K562 (cell line): ENCODE results near the gene LMAN2. TPM values are rescaled to one million over a fixed set of nuclear protein-coding genes. Genes with fewer than 3 reads are reported as not detected.
A peak's percentile ranks its signal among the peaks of the same experiment; 100 is the strongest.

Experiments used
- AFF1 ChIP-seq, 2 experiments: fragments of 450-650 bp; IDR thresholded peaks; 2 replicates each; pipeline ENCODE4 v1.6.1; 2018; ENCODE audit warnings: mild to moderate bottlenecking in 2 of 2, low read depth in 1 of 2; ENCODE audit not compliant: partially characterized antibody in 2 of 2
- ATF1 ChIP-seq, 2 experiments: fragments of 450-650 bp in 1 of 2; IDR thresholded peaks; 2 replicates each; pipeline ENCODE4 v1.6.1; 2016; ENCODE audit warnings: missing compliant biosample characterization in 1 of 2, missing genetic modification characterization in 1 of 2
- ATF3 ChIP-seq, 2 experiments: fragments of 450-650 bp in 1 of 2; sonication (generic) in 1 of 2; formaldehyde crosslinking in 1 of 2; IDR thresholded peaks in 1 of 2; conservative IDR thresholded peaks in 1 of 2; 2 replicates each; pipeline versions ENCODE4 v1.6.1 to v1.8.1; 2016 to 2023; ENCODE audit warnings: mild to moderate bottlenecking in 2 of 2, moderate library complexity in 2 of 2, inconsistent platforms in 1 of 2, missing genetic modification reagents in 1 of 2
- CEBPB ChIP-seq: fragments of 450-650 bp; IDR thresholded peaks from 2 replicates; pipeline ENCODE4 v1.6.1; 2016; ENCODE audit warnings: missing genetic modification characterization, missing compliant biosample characterization
- E2F3 ChIP-seq: fragments of 250-450 bp; sonication (Bioruptor Pico); IDR thresholded peaks from 2 replicates; pipeline ENCODE4 v1.4.0; 2020; ENCODE audit warnings: mild to moderate bottlenecking
- HDAC6 ChIP-seq: IDR thresholded peaks from 2 replicates; pipeline ENCODE4 v1.6.1; 2012; ENCODE audit warnings: low read depth, mild to moderate bottlenecking, control low read depth, inconsistent platforms, low read length, moderate library complexity
- KLF16 ChIP-seq: IDR thresholded peaks from 2 replicates; pipeline ENCODE4 v1.6.1; 2016; ENCODE audit warnings: antibody characterized with exemption
- L3MBTL2 ChIP-seq: fragments of 450-650 bp; IDR thresholded peaks from 2 replicates; pipeline ENCODE4 v1.6.1; 2016; ENCODE audit warnings: mild to moderate bottlenecking, moderate library complexity
- MAZ ChIP-seq, 2 experiments: fragments of 450-650 bp in 1 of 2; sonication (generic) in 1 of 2; formaldehyde crosslinking; IDR thresholded peaks in 1 of 2; conservative IDR thresholded peaks in 1 of 2; 2 replicates each; pipeline versions ENCODE4 v1.4.0 to v1.5.0; 2020; ENCODE audit warnings: mild to moderate bottlenecking in 1 of 2, missing genetic modification reagents in 1 of 2
- STAG1 ChIP-seq: sonication (generic); formaldehyde crosslinking; IDR thresholded peaks from 2 replicates; pipeline ENCODE4 v1.5.0; 2020; ENCODE audit warnings: missing genetic modification reagents, borderline replicate concordance
- STAT6 ChIP-seq: sonication (generic); formaldehyde crosslinking; IDR thresholded peaks from 2 replicates; pipeline ENCODE4 v1.8.1; 2023; ENCODE audit warnings: mild to moderate bottlenecking, missing genetic modification reagents
- polyA plus RNA-seq, 8 experiments: library from polyadenylated mRNA; depleted of rRNA in 4 of 8; stranded (reverse) in 5 of 8; unstranded in 3 of 8; fragments of >200 nt; fragmentation: Nextera tagmentation in 2 of 8; fragmentation: Illumina TruSeq in 1 of 8; extraction: Ambion mirVana in 2 of 8; extraction: Trizol in 1 of 8; gene quantifications; 2 replicates each; pipeline versions ENCODE4 v1.2.1 to v1.2.3, GENCODE V29; 2011 to 2014; ENCODE audit warnings: inconsistent platforms in 1 of 8, missing spikeins in 1 of 8
- total RNA-seq, 7 experiments: library from RNA; depleted of rRNA in 6 of 7; stranded (reverse); fragments of >200 nt in 6 of 7; fragmentation: Illumina TruSeq in 2 of 7; extraction: Trizol in 2 of 7; gene quantifications; 2 replicates each; pipeline versions ENCODE4 v1.2.1 to v1.2.3, GENCODE V29; 2011 to 2021; ENCODE audit warnings: low replicate concordance in 1 of 7

LMAN2 gene
- total and polyA plus RNA-seq, 9 of the 15 experiments (the other 6 are each of a cell fraction or from before 2014, with no cell fraction given), result 2.7 to 254 (median 136) TPM

- TF ChIP-seq CEBPB (tag) (peak; percentile 67; the same call in 1 of the 2 replicates), AFF1 (IDR thresholded peaks at IDR 0.05; ENCODE audit: low read depth in 1 of 2, partially characterized antibody in 2 of 2) (peak in 1 of 2 experiments; percentile 16), MAZ (CRISPR knock-in tag; conservative IDR thresholded peaks at IDR 0.05 in 1 of 2, IDR thresholded peaks at IDR 0.05 in 1 of 2) (0 out of 4 replicates have a peak, but pooled peaks of 1 of the 2 experiments have one; percentile 13), STAT6 (CRISPR knock-in tag) (no peak), ATF1 (CRISPR knock-in tag; IDR thresholded peaks at IDR 0.05) (no peak), ATF1 (tag; IDR thresholded peaks at IDR 0.05) (no peak), E2F3 (CRISPR knock-in tag) (no peak), L3MBTL2 (0 out of 2 replicates have a peak, but pooled peaks have one; percentile 18), HDAC6 (no peak), ATF3 (IDR thresholded peaks at IDR 0.05) (no peak), ATF3 (CRISPR knock-in tag; conservative IDR thresholded peaks at IDR 0.05) (no peak), KLF16 (peak; percentile 66), STAG1 (CRISPR knock-in tag) (peak; percentile 44; the same call in 1 of the 2 replicates)
Observed at GRCh38 chr5:177317959-177318377, 33.5 kb downstream of the LMAN2 start (continued).
